Kidney (tissue), 14 donors: ENCODE measurements around the gene SLC66A2. TPM values are rescaled to one million over a fixed set of nuclear protein-coding genes. Genes with fewer than 3 reads are reported as not detected.

Source experiments
- DNase-seq, 5 donors: peaks; one replicate each; pipeline ENCODE4 v3.0.0-alpha.2; 2013 to 2020
- FAIRE-seq: peaks from 2 replicates; lab custom pipeline; 2012; peaks lifted over from hg19 to GRCh38; lab: Jason Lieb, UNC
- H3K27ac ChIP-seq, 2 donors: one replicate each; pipeline ENCODE4 v1.7.0; 2013; ENCODE audit warnings: low read depth in 2 of 2, low read length in 2 of 2, inconsistent platforms in 1 of 2
- H3K27me3 ChIP-seq: one replicate; pipeline ENCODE4 v1.7.1; 2013; ENCODE audit warnings: low read length, inconsistent platforms; ENCODE audit not compliant: control insufficient read depth, insufficient read depth
- H3K36me3 ChIP-seq, 3 donors: one replicate each; pipeline versions ENCODE4 v1.7.0 to v1.7.1; 2013; ENCODE audit warnings: low read length in 3 of 3, control low read depth in 1 of 3, inconsistent platforms in 1 of 3; ENCODE audit not compliant: insufficient read depth in 3 of 3, control insufficient read depth in 2 of 3
- H3K4me1 ChIP-seq, 3 donors: one replicate each; pipeline versions ENCODE4 v1.7.0 to v1.7.1; 2013; ENCODE audit warnings: low read length in 3 of 3, inconsistent platforms in 1 of 3, low read depth in 1 of 3; ENCODE audit not compliant: control insufficient read depth in 2 of 3, insufficient read depth in 2 of 3
- H3K4me3 ChIP-seq, 3 donors: one replicate each; pipeline versions ENCODE4 v1.7.0 to v1.8.1; 2013; ENCODE audit warnings: low read length in 3 of 3, control low read depth in 1 of 3, inconsistent platforms in 1 of 3
- H3K9ac ChIP-seq, 3 donors: one replicate each; pipeline versions ENCODE4 v1.7.0 to v1.7.1; 2013; ENCODE audit warnings: low read length in 3 of 3, control low read depth in 1 of 3, inconsistent platforms in 1 of 3
- H3K9me3 ChIP-seq, 3 donors: one replicate each; pipeline versions ENCODE4 v1.7.0 to v1.7.1; 2013; ENCODE audit warnings: low read length in 3 of 3, control low read depth in 1 of 3, inconsistent platforms in 1 of 3; ENCODE audit not compliant: control insufficient read depth in 2 of 3, insufficient read depth in 1 of 3
- intact Hi-C: fragments of 100-400 bp; cut with DNase I; formaldehyde crosslinking; loops from one replicate; pipeline ENCODE4 v1.11.1; 2022
- polyA plus RNA-seq: library from polyadenylated mRNA; stranded (reverse); fragments of 350-450 nt; fragmentation: Illumina TruSeq; extraction: RNeasy Lipid Tissue Mini Kit (QIAGEN cat#74804); gene quantifications from one replicate; pipeline ENCODE4 v1.2.3, GENCODE V29; 2014; ENCODE audit warnings: low read depth, low replicate concordance; ENCODE audit not compliant: insufficient read depth
- total RNA-seq: library from RNA; stranded (reverse); fragmentation: NEBNext Ultra II Directional; extraction: Animal tissue kit (Norgen Biotek cat#: 25700); gene quantifications from one replicate; pipeline ENCODE4 v1.2.1, GENCODE V29; 2021
- TF ChIP-seq, protein P1 (sequence below): IDR thresholded peaks from 3 replicates; pipeline ENCODE4 v1.5.1; 2012; ENCODE audit warnings: mild to moderate bottlenecking, moderate library complexity, borderline replicate concordance; ENCODE audit not compliant: insufficient read depth; ENCODE audit errors: extremely low read depth
- donor health status: control.
- donor health status: control.
- donor health status: control.
- donor health status: control.
- donor health status: control.
- donor health status: DM: yes; HTN: yes; CAD: no.
- donor health status: Normal renal cell carcinoma (clear cell type).

The SLC66A2 gene
- total and polyA plus RNA-seq, 2 donors from 2014 or later, result 41.9 to 45.5 TPM

DNA sequence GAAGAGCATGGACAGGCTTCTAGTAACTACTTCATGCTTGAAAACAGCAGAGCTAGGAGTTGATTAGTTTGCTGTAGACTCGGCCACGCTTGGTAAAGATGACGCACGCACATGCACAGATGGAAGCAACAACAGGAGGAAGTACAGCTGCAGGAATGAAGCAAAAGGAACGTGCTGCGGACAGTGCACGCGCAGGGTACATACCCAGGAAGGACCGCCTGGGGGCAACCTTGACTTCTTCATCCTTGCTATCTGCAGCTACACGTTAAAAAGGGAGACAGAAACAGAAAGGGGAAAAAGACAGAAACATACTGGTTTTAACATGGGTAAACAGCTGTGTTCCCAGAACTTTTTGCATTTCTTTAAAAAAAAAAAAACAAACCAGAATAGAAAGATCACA is 17.7 kb downstream of the SLC66A2 start:
- Histone ChIP-seq H3K9ac (no peak overlapping the region), H3K36me3 (peaks cover 8 to 31% (median 12%) of the 10 kb centered on the region in 3 donors), H3K4me3 (no peak overlapping the region), H3K27ac (no peak overlapping the region), H3K9me3 (peaks cover 0 to 21% (median 8%) of the 10 kb centered on the region in 3 donors), H3K4me1 (peaks cover 0 to 6% (median 0%) of the 10 kb centered on the region in 3 donors), H3K27me3 (no peaks in the 10 kb centered on the region)
- DNase-seq, result peak in 2 of 5 donors; percentile 21 to 26
- intact Hi-C loops, result no loop called here
- FAIRE-seq, result no peak
- TF ChIP-seq, protein P1, sequence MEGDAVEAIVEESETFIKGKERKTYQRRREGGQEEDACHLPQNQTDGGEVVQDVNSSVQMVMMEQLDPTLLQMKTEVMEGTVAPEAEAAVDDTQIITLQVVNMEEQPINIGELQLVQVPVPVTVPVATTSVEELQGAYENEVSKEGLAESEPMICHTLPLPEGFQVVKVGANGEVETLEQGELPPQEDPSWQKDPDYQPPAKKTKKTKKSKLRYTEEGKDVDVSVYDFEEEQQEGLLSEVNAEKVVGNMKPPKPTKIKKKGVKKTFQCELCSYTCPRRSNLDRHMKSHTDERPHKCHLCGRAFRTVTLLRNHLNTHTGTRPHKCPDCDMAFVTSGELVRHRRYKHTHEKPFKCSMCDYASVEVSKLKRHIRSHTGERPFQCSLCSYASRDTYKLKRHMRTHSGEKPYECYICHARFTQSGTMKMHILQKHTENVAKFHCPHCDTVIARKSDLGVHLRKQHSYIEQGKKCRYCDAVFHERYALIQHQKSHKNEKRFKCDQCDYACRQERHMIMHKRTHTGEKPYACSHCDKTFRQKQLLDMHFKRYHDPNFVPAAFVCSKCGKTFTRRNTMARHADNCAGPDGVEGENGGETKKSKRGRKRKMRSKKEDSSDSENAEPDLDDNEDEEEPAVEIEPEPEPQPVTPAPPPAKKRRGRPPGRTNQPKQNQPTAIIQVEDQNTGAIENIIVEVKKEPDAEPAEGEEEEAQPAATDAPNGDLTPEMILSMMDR, result no peak

DNA sequence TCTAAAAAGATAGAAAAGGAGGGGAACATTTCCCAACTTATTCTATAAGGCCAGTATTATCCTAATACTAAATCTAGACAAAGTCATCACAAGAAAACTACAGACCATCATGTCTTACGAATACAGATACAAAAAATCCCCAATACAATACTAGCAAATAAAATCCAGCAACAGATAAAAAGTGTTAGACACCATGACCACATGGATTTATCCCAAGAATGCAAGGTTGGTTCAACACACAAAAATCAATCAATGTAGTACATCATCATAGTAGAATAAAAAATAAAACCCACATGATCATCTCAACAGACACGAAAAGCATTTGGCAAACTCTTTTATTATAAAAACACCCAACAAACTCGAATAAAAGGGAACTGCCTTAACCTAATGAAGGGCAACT is 18.5 kb downstream of the SLC66A2 start:
- Histone ChIP-seq H3K27me3 (no peaks in the 10 kb centered on the region), H3K27ac (no peak overlapping the region), H3K4me1 (peaks cover 0 to 6% (median 0%) of the 10 kb centered on the region in 3 donors), H3K4me3 (no peak overlapping the region), H3K36me3 (peaks cover 8 to 31% (median 15%) of the 10 kb centered on the region in 3 donors), H3K9ac (no peak overlapping the region), H3K9me3 (peaks cover 0 to 21% (median 8%) of the 10 kb centered on the region in 3 donors)
- TF ChIP-seq, protein P1, result no peak
- FAIRE-seq (no peak), DNase-seq (no peak)
- intact Hi-C loops, result no loop called here

DNA sequence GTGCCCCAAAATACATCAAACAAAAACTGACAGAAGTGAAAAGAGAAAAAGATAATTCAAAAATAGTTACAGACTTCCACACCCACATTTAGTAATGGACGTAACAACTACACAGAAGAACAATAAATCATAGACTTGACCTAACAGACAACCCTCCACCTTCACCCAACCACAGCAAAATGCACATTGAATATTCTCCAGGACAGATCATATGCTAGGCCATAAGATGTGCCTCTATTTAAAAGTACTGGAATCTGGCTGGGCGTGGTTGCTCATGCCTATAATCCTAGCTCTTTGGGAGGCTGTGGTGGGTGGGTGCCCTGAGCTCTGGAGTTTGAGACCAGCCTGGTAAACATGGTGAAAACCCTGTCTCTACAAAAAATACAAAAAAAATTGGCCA is 20.0 kb downstream of the SLC66A2 start:
- peaks cover 0 to 6% (median 0%) of the 10 kb centered on the region in 3 donors for H3K4me1 ChIP-seq
- intact Hi-C loops, result no loop called here
- peaks cover 8 to 31% (median 15%) of the 10 kb centered on the region in 3 donors for H3K36me3 ChIP-seq
- no peak overlapping the region for H3K27ac ChIP-seq
- peaks cover 0 to 21% (median 8%) of the 10 kb centered on the region in 3 donors for H3K9me3 ChIP-seq
- no peak overlapping the region for H3K4me3 ChIP-seq
- no peak for FAIRE-seq
- TF ChIP-seq, protein P1, result no peak
- no peak overlapping the region for H3K9ac ChIP-seq
- DNase-seq, result no peak
- H3K27me3 ChIP-seq, result no peaks in the 10 kb centered on the region
